ENCODE measurements around the gene INSR. TPM values are rescaled to one million over a fixed set of nuclear protein-coding genes. Genes with fewer than 3 reads are reported as not detected.

INSR gene
- total RNA-seq, 4 donors from 2014 or later, result 66.0 to 118 (median 106) TPM

DNA sequence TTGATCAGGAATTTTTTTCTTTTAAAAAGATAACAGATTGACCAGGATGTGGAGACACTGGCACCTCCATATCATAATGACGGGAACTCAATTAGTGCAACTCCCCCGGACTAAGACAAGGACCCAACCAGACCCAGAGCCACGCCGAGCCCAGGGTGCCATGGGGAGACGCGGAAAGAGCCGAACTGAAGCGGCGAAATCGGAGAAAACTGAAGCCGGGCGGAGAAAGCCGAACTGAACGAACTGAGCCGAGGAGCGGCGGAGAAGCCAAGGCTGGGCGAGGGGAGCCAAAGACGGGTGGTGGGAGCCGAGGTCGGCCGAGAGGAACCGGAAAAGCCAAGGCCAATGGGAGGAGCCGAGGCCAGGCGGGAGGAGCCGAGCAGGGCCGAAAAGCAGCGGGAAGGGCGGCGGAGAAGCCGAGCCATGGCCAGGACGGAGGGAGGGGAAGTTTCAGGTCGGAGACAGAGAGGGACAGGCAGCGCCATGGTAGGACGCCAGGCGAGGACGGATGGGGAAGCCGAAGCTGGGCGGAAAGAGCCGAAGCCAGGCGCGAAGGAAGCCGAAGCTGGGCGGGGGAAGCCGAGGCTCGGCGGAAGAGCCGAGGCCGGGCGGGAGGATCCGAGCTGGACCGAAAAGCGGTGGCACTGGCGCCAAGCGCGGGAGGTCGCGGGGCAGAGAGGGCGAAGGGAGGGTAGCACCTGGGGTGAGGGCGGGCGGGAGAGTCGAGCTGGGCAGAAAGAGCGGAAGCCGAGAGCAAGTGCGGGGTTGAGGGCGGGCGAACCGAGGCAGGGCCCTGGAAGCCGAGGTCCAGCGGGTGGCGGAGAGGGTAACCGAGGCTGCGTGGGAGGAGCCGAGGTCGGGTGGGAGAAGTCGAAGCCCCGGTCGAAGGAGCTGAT, 195.3 kb downstream of the INSR start:
- TF ChIP-seq, protein P1, sequence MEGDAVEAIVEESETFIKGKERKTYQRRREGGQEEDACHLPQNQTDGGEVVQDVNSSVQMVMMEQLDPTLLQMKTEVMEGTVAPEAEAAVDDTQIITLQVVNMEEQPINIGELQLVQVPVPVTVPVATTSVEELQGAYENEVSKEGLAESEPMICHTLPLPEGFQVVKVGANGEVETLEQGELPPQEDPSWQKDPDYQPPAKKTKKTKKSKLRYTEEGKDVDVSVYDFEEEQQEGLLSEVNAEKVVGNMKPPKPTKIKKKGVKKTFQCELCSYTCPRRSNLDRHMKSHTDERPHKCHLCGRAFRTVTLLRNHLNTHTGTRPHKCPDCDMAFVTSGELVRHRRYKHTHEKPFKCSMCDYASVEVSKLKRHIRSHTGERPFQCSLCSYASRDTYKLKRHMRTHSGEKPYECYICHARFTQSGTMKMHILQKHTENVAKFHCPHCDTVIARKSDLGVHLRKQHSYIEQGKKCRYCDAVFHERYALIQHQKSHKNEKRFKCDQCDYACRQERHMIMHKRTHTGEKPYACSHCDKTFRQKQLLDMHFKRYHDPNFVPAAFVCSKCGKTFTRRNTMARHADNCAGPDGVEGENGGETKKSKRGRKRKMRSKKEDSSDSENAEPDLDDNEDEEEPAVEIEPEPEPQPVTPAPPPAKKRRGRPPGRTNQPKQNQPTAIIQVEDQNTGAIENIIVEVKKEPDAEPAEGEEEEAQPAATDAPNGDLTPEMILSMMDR (IDR thresholded peaks at IDR 0.05; ENCODE audit: low read depth), result no peak

DNA sequence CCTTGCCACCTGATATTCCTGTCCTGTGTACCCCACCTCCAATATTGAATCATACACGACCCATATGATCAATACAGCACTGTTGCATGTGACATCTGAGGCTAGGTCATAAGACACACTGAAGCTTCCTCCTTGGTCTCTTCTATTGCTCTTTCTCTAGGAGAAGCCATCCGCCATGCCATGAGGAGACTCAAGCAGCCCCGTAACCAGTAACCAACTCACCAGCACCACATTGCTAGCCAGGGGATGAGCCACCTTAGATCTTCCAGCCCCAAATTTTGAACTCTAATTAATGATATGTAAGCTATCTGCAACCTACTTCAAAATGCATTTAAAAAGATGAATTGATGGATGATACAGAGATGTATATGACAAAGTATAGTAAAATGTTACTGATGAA, 196.1 kb downstream of the INSR start:
- TF ChIP-seq, protein P1 (IDR thresholded peaks at IDR 0.05; ENCODE audit: low read depth), result no peak

DNA sequence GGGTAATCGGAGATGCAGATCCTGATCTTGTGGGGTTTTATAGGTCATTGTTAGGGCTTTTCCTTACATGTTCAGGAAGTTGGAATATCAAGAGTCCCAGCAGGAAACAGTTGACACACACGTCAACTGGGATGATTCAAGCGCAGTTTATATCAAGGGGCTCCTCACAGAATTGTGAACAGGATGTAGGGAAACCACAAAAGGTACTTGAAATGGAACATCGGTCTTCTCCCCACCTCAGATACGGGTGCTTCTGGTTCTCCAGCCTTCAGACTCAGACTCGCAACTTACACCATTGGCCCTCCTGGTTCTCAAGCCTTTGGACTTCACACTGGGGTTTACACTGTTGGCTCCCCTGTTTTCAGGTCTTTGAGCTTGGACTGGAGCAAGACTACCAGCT, 205.2 kb downstream of the INSR start:
- TF ChIP-seq, protein P1 (IDR thresholded peaks at IDR 0.05; ENCODE audit: low read depth), result no peak

DNA sequence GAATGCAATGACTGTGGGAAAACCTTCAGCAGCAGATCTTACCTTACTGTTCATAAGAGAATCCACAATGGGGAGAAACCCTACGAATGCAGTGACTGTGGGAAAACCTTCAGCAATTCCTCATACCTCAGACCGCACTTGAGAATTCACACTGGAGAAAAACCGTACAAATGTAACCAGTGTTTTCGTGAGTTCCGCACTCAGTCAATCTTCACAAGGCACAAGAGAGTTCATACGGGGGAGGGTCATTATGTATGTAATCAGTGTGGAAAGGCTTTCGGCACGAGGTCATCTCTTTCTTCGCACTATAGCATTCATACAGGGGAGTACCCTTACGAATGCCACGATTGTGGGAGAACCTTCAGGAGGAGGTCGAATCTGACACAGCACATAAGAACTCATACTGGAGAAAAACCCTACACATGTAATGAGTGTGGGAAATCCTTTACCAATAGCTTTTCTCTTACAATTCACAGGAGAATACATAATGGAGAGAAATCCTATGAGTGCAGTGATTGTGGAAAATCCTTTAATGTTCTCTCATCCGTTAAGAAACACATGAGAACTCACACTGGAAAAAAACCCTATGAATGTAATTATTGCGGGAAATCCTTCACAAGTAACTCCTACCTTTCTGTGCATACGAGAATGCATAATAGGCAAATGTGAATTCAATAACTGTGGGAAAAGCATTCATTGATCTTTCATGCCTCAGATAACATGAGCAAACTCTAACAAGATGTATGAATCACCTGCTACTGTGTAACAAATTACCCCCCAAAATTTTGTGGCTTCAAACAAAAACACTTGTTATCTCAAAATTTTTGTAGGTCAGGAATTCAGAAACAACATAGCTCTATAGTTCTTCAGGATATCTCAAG, 210.9 kb downstream of the INSR start:
- TF ChIP-seq, protein P1 (IDR thresholded peaks at IDR 0.05; ENCODE audit: low read depth), result no peak

DNA sequence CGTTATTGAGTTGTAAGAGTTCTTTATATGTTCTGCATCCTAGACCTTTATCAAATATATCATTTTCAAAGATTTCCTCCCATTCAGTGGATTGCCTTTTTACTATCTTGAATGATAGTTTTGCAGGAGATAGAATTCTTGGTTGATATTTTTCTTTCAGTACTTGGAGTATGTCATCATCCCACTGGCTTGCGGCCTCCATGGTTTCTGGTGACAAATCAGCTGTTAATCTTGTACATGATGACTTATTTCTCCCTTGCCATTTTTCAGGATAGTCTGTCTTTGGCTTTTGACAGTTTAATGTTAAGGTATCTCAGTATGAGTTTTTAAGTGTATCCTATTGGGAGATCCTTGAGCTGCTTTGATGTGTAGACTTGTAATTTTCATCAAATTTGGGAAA, 216.2 kb downstream of the INSR start:
- TF ChIP-seq, protein P1 (IDR thresholded peaks at IDR 0.05; ENCODE audit: low read depth), result no peak

DNA sequence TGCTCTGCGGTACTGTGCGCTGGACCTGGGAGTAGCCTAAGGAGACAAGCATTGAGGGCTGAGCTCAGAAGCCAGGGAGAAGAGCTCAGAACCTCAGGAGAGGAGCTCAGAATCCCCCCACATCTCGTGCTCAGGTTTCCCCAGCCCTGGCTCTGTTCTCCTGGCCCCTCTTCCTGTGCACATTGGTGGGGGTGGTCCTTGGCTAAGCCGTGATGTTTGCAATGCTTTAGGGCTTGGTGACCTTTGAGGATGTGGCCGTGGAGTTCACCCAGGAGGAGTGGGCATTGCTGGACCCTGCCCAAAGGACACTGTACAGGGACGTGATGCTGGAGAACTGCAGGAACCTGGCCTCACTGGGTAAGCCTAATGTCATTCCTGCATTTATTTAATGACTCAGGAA, 218.1 kb downstream of the INSR start:
- TF ChIP-seq, protein P1 (IDR thresholded peaks at IDR 0.05; ENCODE audit: low read depth), result no peak

Measured in subcutaneous adipose tissue (tissue), 4 donors.